Neuronal stem cell (in vitro differentiated cells): Measurements from ENCODE around the gene PADI3. TPM values are rescaled to one million over a fixed set of nuclear protein-coding genes. Genes with fewer than 3 reads are reported as not detected.

ENCODE experiments used
- small RNA-seq: library from polyadenylated mRNA; stranded (forward); fragments of <200 nt; extraction: miRNeasy Mini kit (QIAGEN cat#:217004); gene quantifications from one replicate; pipeline ENCODE3, GENCODE V24; 2013; ENCODE audit not compliant: insufficient read depth

PADI3 gene

Small RNAs within 50 kb of the gene (small RNA-seq; reads per million reads assigned to genes)
- not detected for gene MIR3972
